ENCODE measurements around the gene MEN1.
"Not testable (repeated sequence)": the region's sequence is repeated elsewhere in the genome, so short reads cannot be mapped to it uniquely, and the experiment has no call there.

Gene MEN1

DNA sequence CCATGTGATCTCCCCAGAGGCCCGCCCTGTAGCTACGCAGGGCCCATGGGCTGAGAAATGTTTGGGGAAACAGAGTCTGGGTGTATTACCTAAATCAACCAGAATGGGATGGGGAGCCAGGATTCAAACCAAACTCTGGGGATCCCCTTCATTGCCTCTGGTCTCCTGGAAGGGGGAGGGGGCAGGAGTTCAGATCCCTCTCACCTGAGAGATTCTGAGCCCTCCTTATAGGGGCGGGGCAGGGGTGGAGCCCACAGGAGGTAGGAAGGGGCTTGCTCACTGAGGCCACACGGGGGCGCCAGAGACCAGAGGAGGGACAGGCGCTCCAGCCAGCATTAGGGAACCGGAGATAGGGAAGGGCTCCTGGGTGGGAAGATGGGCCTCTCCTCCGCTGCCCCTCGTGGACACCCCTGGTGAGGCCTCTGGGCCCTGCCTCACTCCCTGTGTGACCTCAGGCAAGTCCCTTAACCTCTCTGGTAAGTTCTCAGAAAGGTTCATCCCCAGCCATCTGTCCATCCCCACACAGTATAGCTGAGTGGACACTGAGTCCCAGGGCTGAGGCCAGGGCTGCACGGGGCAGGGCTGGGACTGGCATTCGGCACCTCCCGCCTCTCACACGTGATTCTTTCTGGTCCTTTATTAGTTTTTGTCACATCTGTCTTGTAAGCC is 36.8 kb upstream of the MEN1 start:
- peak; percentile 89 to 95 (median 93) for DNase-seq (ENCODE audit: low read depth in 4 of 4, low spot score in 1 of 4)

- not testable (repeated sequence) for DNase-seq (ENCODE audit: low read depth in 4 of 4, low spot score in 1 of 4)
Observed at GRCh38 chr11:64845776-64846129, 35.4 kb upstream of the MEN1 start.

- DNase-seq (ENCODE audit: low read depth in 4 of 4, low spot score in 1 of 4), result no peak
Observed at GRCh38 chr11:64845129-64845775, 34.9 kb upstream of the MEN1 start.

GRCh38 chr11:64844330-64845128 is 34.2 kb upstream of the MEN1 start, which contains the start of gene CDC42BPG:
TSS of gene CDC42BPG (minus strand) at chr11:64844653. CDS start at chr11:64844569, 84 bp downstream.
- DNase-seq (ENCODE audit: low read depth in 4 of 4, low spot score in 1 of 4), result no peak

- DNase-seq (ENCODE audit: low read depth in 4 of 4, low spot score in 1 of 4), result no peak
Observed at GRCh38 chr11:64843686-64844329, 33.5 kb upstream of the MEN1 start.

- no peak for DNase-seq (ENCODE audit: low read depth in 4 of 4, low spot score in 1 of 4)
Observed at GRCh38 chr11:64842851-64843685, 32.7 kb upstream of the MEN1 start.

- DNase-seq (ENCODE audit: low read depth in 4 of 4, low spot score in 1 of 4), result no peak
Observed at GRCh38 chr11:64842366-64842759, 32.0 kb upstream of the MEN1 start.

DNA sequence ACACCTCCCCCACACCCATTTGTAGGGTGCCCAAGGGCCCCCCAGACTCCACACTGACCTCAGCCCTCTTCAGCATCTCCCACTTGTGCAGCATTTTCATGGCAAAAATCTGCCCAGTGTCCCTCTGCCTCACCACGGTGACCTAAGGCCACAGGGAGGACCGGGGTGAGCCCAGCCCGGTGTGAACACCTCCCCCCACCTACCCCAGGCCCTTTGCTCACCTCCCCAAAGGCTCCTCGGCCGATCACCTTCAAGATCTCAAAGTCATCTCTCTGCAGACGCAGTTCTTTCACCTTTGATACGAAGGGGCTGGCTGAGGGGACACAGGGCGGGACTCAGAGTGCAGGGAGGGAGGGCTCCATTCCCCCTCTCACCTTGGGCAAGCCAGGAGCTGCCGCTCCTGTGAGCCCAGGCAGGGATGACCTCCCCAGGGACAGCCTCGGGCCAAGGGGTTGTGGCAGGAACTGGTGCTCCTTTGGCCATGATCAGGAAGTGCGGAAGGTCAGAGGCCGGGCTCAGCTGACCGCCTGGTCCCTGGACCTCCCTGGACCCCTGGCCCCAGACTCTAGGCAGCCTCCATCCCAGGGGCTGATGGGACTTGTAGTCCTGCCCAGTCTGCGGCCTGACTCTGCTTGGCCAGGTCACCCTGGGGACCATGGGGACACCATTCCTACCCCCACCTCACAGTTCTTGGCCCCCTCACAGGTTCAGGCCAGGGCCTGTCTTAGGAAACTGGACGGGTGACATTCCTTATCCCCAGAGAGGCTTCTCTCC is 31.4 kb upstream of the MEN1 start:
- DNase-seq (ENCODE audit: low read depth in 4 of 4, low spot score in 1 of 4), result no peak

GRCh38 chr11:64839887-64840782 is 29.8 kb upstream of the MEN1 start:
- DNase-seq (ENCODE audit: low read depth in 4 of 4, low spot score in 1 of 4), result no peak

GRCh38 chr11:64839335-64839734 is 29.0 kb upstream of the MEN1 start:
- no peak for DNase-seq (ENCODE audit: low read depth in 4 of 4, low spot score in 1 of 4)

DNA sequence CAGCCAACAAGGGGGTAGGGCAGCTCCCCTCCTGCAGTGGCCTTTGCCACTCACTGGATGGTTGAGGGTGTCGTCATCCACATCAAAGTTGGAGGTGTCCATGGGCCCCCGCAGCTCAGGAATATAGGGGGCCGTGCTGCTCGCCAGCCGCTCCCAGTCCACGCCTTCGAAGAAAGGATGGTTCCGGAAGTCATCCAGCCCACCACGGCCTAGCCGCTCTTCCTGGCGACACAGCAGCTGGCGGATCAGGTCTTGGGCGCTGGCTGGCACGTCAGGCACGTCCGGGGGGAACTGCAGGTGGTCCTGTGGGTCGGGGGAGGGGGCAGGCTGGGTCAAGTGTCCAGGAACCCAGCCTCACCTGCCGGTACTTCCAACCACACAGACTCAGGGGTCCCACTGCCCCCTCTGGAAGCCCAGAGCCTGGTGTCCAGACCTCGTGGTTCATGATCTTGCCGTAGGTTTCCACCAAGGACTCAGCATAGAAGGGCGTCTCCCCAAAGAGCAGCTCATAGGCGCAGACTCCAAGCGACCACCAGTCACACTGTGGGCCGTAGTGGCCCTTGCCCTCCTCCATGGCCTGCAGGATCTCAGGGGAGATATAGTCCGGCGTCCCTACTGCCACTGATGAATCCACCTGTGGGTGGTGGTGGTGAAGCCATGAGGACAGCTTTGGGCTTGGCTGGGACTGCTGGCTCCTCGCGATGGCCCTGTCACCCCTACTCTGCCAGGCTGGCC is 28.4 kb upstream of the MEN1 start:
- DNase-seq (ENCODE audit: low read depth in 4 of 4, low spot score in 1 of 4), result no peak

GRCh38 chr11:64837887-64838351 is 27.6 kb upstream of the MEN1 start:
- no peak for DNase-seq (ENCODE audit: low read depth in 4 of 4, low spot score in 1 of 4)

- no peak for DNase-seq (ENCODE audit: low read depth in 4 of 4, low spot score in 1 of 4)
Observed at GRCh38 chr11:64836448-64837072, 26.2 kb upstream of the MEN1 start.

GRCh38 chr11:64835616-64836447 is 25.5 kb upstream of the MEN1 start:
- no peak for DNase-seq (ENCODE audit: low read depth in 4 of 4, low spot score in 1 of 4)

DNA sequence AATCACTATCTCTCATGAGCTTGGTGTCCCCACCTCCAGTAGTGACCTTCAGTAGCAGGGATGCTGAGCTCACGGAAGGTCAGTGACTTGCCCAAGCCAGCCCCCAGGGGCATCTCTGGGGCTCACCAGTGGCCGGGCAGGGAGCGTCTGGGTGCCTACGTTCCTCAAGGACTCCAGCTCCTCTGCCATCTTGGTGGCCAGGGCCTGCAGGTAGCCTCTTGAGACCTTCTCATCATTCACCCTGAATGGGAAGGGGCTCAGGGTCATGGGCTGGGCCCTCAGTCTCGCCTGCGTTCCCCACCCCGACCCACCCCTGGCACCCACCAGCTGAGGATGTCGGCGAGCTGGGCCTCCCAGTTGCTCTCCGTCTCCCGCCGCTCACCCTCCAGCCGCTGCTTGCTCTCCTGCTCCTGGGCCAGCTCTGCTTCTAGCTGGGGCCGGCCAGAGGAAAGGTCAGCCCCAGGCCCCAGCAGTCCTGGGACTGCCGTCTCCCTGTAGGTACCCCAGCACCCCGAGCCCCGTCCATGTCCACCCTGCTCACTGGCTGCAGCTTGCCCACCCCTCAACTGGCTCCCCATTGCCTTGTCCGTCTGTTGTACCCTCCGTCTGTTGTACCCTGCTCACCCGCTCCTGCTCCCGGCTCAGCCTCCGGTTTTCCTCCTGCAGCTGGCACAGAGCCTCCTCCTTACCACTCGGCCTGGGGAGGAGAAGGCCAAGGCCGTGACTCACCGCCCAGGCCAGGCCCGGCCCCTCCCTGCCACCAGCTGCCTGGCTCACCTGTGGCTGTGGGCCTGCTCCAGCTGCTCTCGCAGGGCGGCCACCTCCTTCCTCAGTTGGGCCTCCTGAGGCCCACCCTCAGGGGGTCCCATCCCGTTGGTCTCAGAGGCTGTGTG is 24.6 kb upstream of the MEN1 start:
- no peak for DNase-seq (ENCODE audit: low read depth in 4 of 4, low spot score in 1 of 4)
